SK-N-SH (cell line): ENCODE measurements around the gene FABP2. TPM values are rescaled to one million over a fixed set of nuclear protein-coding genes. Genes with fewer than 3 reads are reported as not detected.
A peak's percentile ranks its signal among the peaks of the same experiment; 100 is the strongest.

ENCODE experiments used
- CTCF ChIA-PET: fragments of 300-600, 350-600 bp; formaldehyde crosslinking; extraction: SDS; loops from one replicate; lab custom pipeline; 2021; lab: Yijun Ruan, JAX
- POLR2A ChIA-PET: fragments of 350-600 bp; sonication (Branson Sonifier 250); formaldehyde crosslinking; extraction: SDS; loops from one replicate; lab custom pipeline; 2020; ENCODE audit warnings: antibody characterized with exemption, inconsistent platforms; lab: Yijun Ruan, JAX
- DNase-seq: peaks from one replicate; pipeline ENCODE4 v3.0.0; 2012
- H2AFZ ChIP-seq: fragments of 200-600 bp; sonication (generic); 2 replicates; pipeline ENCODE4 v1.8.1; 2016; ENCODE audit warnings: antibody characterized with exemption, mild to moderate bottlenecking, low read depth
- H3F3A ChIP-seq: fragments of 200-600 bp; sonication (generic); replicated peaks from 2 replicates; pipeline ENCODE3; 2016; ENCODE audit warnings: antibody characterized with exemption, mild to moderate bottlenecking; ENCODE audit not compliant: insufficient read depth
- H3K27ac ChIP-seq, 2 experiments: fragments of 200-500 bp in 1 of 2; fragments of 200-600 bp in 1 of 2; sonication (Bioruptor generic) in 1 of 2; sonication (generic), shearing (Covaris generic) in 1 of 2; 2 replicates each; pipeline versions ENCODE4 v1.5.1 to v1.6.1; 2014 to 2016; ENCODE audit warnings: low read depth in 2 of 2, inconsistent platforms in 1 of 2, low read length in 1 of 2, mild to moderate bottlenecking in 1 of 2, mixed read lengths in 1 of 2
- H3K27me3 ChIP-seq: fragments of 200-600 bp; sonication (generic), shearing (Covaris generic); 2 replicates; pipeline ENCODE4 v1.6.1; 2016; ENCODE audit warnings: mixed run types; ENCODE audit not compliant: insufficient read depth
- H3K36me3 ChIP-seq, 2 experiments: fragments of 200-500 bp in 1 of 2; fragments of 200-600 bp in 1 of 2; sonication (Bioruptor generic) in 1 of 2; sonication (generic) in 1 of 2; replicated peaks in 1 of 2; 2 replicates each; pipeline versions ENCODE3 to v1.5.1; 2014 to 2016; ENCODE audit warnings: low read length in 1 of 2, mild to moderate bottlenecking in 1 of 2; ENCODE audit not compliant: insufficient read depth in 2 of 2, control insufficient read depth in 1 of 2
- H3K4me1 ChIP-seq, 2 experiments: fragments of 200-500 bp in 1 of 2; fragments of 200-600 bp in 1 of 2; sonication (Bioruptor generic) in 1 of 2; sonication (generic), shearing (Covaris generic) in 1 of 2; 2 replicates each; pipeline versions ENCODE4 v1.5.1 to v1.6.1; 2014 to 2016; ENCODE audit warnings: low read depth in 1 of 2, low read length in 1 of 2, mixed run types in 1 of 2; ENCODE audit not compliant: insufficient read depth in 2 of 2, control insufficient read depth in 1 of 2
- H3K4me2 ChIP-seq: fragments of 200-600 bp; sonication (generic), shearing (Covaris generic); 2 replicates; pipeline ENCODE4 v1.6.1; 2017; ENCODE audit warnings: mixed run types
- H3K4me3 ChIP-seq, 2 experiments: fragments of 200-500 bp in 1 of 2; fragments of 200-600 bp in 1 of 2; sonication (Bioruptor generic) in 1 of 2; sonication (generic), shearing (Covaris generic) in 1 of 2; 2 replicates each; pipeline versions ENCODE4 v1.5.1 to v1.8.1; 2014 to 2016; ENCODE audit warnings: low read depth in 2 of 2, inconsistent platforms in 1 of 2, low read length in 1 of 2, mild to moderate bottlenecking in 1 of 2, mixed read lengths in 1 of 2, moderate library complexity in 1 of 2
- H3K79me2 ChIP-seq: fragments of 200-600 bp; sonication (generic); 2 replicates; pipeline ENCODE4 v1.8.1; 2017; ENCODE audit warnings: mild to moderate bottlenecking; ENCODE audit not compliant: insufficient read depth
- H3K9ac ChIP-seq: fragments of 200-600 bp; sonication (generic); 2 replicates; pipeline ENCODE4 v1.6.1; 2017; ENCODE audit warnings: mixed run types
- H3K9me2 ChIP-seq: fragments of 200-600 bp; sonication (generic); 2 replicates; pipeline ENCODE4 v1.6.1; 2017; ENCODE audit warnings: mixed run types
- H3K9me3 ChIP-seq: fragments of 200-600 bp; sonication (generic); 2 replicates; pipeline ENCODE4 v1.6.1; 2017; ENCODE audit warnings: mixed run types, mild to moderate bottlenecking, moderate library complexity
- H4K20me1 ChIP-seq: fragments of 200-600 bp; sonication (generic); 2 replicates; pipeline ENCODE4 v1.6.1; 2017; ENCODE audit warnings: mild to moderate bottlenecking, mixed run types; ENCODE audit not compliant: insufficient read depth
- CHD2 ChIP-seq: fragments of 150-350 bp; IDR thresholded peaks from 2 replicates; pipeline ENCODE4 v1.6.1; 2018; ENCODE audit warnings: low read length; ENCODE audit not compliant: partially characterized antibody
- CTCF ChIP-seq: fragments of 200-600 bp; sonication (generic); IDR thresholded peaks from 2 replicates; pipeline ENCODE4 v1.6.1; 2017; ENCODE audit warnings: antibody characterized with exemption, mild to moderate bottlenecking, moderate library complexity
- ELF1 ChIP-seq: IDR thresholded peaks from 2 replicates; pipeline ENCODE4 v1.4.0; 2012
- EZH2phosphoT487 ChIP-seq: fragments of 200-600 bp; sonication (generic); IDR thresholded peaks from 2 replicates; pipeline ENCODE4 v1.6.1; 2017; ENCODE audit warnings: low read depth, mixed run types, mild to moderate bottlenecking, antibody characterized with exemption, moderate library complexity, borderline replicate concordance
- FOSL2 ChIP-seq: IDR thresholded peaks from 2 replicates; pipeline ENCODE4 v1.4.0; 2012; ENCODE audit warnings: low read depth, mild to moderate bottlenecking, moderate library complexity, borderline replicate concordance
- FOXM1 ChIP-seq: IDR thresholded peaks from 2 replicates; pipeline ENCODE4 v1.4.0; 2012; ENCODE audit warnings: low read depth, mild to moderate bottlenecking
- GATA2 ChIP-seq: sonication (generic); formaldehyde crosslinking; IDR thresholded peaks from 2 replicates; pipeline ENCODE4 v1.5.0; 2020; ENCODE audit warnings: mild to moderate bottlenecking, missing genetic modification reagents
- JUND ChIP-seq: IDR thresholded peaks from 2 replicates; pipeline ENCODE4 v1.4.0; 2012
- MAX ChIP-seq: IDR thresholded peaks from 2 replicates; pipeline ENCODE4 v1.4.0; 2012; ENCODE audit warnings: low read depth
- MEF2A ChIP-seq: IDR thresholded peaks from 2 replicates; pipeline ENCODE4 v1.4.0; 2012; ENCODE audit warnings: low read depth, borderline replicate concordance
- POLR2AphosphoS5 ChIP-seq: IDR thresholded peaks from 2 replicates; pipeline ENCODE4 v1.6.1; 2012; ENCODE audit warnings: low read depth, low read length
- RAD21 ChIP-seq: IDR thresholded peaks from 2 replicates; pipeline ENCODE4 v1.6.1; 2012; ENCODE audit warnings: mild to moderate bottlenecking, low read length
- RCOR1 ChIP-seq: fragments of 150-350 bp; IDR thresholded peaks from 2 replicates; pipeline ENCODE4 v1.6.1; 2017; ENCODE audit warnings: antibody characterized with exemption, low read length
- REST ChIP-seq: IDR thresholded peaks from 2 replicates; pipeline ENCODE4 v1.6.1; 2012; ENCODE audit warnings: mild to moderate bottlenecking, low read depth, low read length, moderate library complexity
- RFX5 ChIP-seq: IDR thresholded peaks from 2 replicates; pipeline ENCODE4 v1.6.1; 2012; ENCODE audit warnings: mild to moderate bottlenecking, improper control_type of control experiment, low read length
- RXRA ChIP-seq: IDR thresholded peaks from 2 replicates; pipeline ENCODE4 v1.4.0; 2012; ENCODE audit warnings: low read depth, mild to moderate bottlenecking, borderline replicate concordance
- SIN3A ChIP-seq: IDR thresholded peaks from 2 replicates; pipeline ENCODE4 v1.6.1; 2012; ENCODE audit warnings: low read depth, mild to moderate bottlenecking, low read length, moderate library complexity, borderline replicate concordance
- SMC3 ChIP-seq: IDR thresholded peaks from 2 replicates; pipeline ENCODE4 v1.6.1; 2012; ENCODE audit warnings: low read depth, low read length, improper control_type of control experiment
- TCF12 ChIP-seq: IDR thresholded peaks from 2 replicates; pipeline ENCODE4 v1.4.0; 2012
- TEAD4 ChIP-seq: IDR thresholded peaks from 2 replicates; pipeline ENCODE4 v1.4.0; 2012; ENCODE audit warnings: mild to moderate bottlenecking, borderline replicate concordance; ENCODE audit not compliant: insufficient read depth
- USF1 ChIP-seq: IDR thresholded peaks from 2 replicates; pipeline ENCODE4 v1.4.0; 2012; ENCODE audit warnings: low read depth, borderline replicate concordance
- USF2 ChIP-seq: fragments of 150-350 bp; IDR thresholded peaks from 2 replicates; pipeline ENCODE4 v1.6.1; 2017; ENCODE audit warnings: antibody characterized with exemption, low read length, low read depth, borderline replicate concordance
- ZBTB33 ChIP-seq: IDR thresholded peaks from 2 replicates; pipeline ENCODE4 v1.4.0; 2012; ENCODE audit warnings: low read depth, borderline replicate concordance
- WGBS: methylation state at CpG from one replicate; pipeline ENCODE4 v1.1.6; 2017; ENCODE audit warnings: low lambda C conversion rate; 5-methylcytosine and 5-hydroxymethylcytosine counted together
- polyA plus RNA-seq, 3 experiments: library from polyadenylated mRNA; depleted of rRNA; stranded (reverse); fragments of >200 nt; gene quantifications; 2 replicates each; pipeline ENCODE4 v1.2.3, GENCODE V29; 2012

FABP2 gene
- polyA plus RNA-seq, 1 of the 3 experiments (the other 2 are of a cell fraction) = not detected

- CTCF ChIA-PET = interaction anchor here (0.9 to 2.5 kb wide), 8 partner anchors 8 to 327 kb away, joined by 3 to 16 read pairs (median 4); no protein-coding TSS in a partner anchor
- 3% methylated on average over 21 of the region's 54 CpGs for WGBS
- TF ChIP-seq USF1 = no peak
- no peak for TF ChIP-seq JUND
- no peak for TF ChIP-seq USF2
- TF ChIP-seq SIN3A = 0 out of 2 replicates have a peak, but pooled peaks have one; percentile 8
- 0 out of 2 replicates have a peak, but pooled peaks have one; percentile 30 for TF ChIP-seq RFX5
- TF ChIP-seq POLR2AphosphoS5 = peak; percentile 93
- peak; percentile 17; the same call in 1 of the 2 replicates for TF ChIP-seq CTCF
- TF ChIP-seq ELF1 = peak; percentile 65
- no peak for TF ChIP-seq SMC3
- no peak for TF ChIP-seq GATA2
- TF ChIP-seq TCF12 = no peak
- no peak for TF ChIP-seq TEAD4
- no peak for TF ChIP-seq FOXM1
- no peak for TF ChIP-seq RXRA
- TF ChIP-seq FOSL2 = no peak
- TF ChIP-seq RCOR1 = no peak
- peak; percentile 90 for TF ChIP-seq MAX
- no peak for TF ChIP-seq REST
- no peak for TF ChIP-seq RAD21
- no peak for TF ChIP-seq MEF2A
- TF ChIP-seq CHD2 = peak; percentile 50
- TF ChIP-seq EZH2phosphoT487 = no peak
- no peak for TF ChIP-seq ZBTB33
These were observed 21.6 kb downstream of the FABP2 start for GRCh38 chr4:119300101-119300978.

More at GRCh38 chr4:119300101-119300978, 21.6 kb downstream of the FABP2 start:
- H4K20me1 ChIP-seq = no peaks in the 10 kb centered on the region
- peak overlapping the region; percentile 82 to 87 for H3K4me3 ChIP-seq
- H3K9ac ChIP-seq = peak overlapping the region; percentile 83
- H3K4me2 ChIP-seq = peak overlapping the region; percentile 75
- H2AFZ ChIP-seq = peak overlapping the region; percentile 98
- POLR2A ChIA-PET = interaction anchor here (0.6 to 1.2 kb wide), 3 partner anchors 10 to 54 kb away, joined by 3 to 4 read pairs (median 3); no protein-coding TSS in a partner anchor
- no peaks in the 10 kb centered on the region for H3K9me3 ChIP-seq
- H3K79me2 ChIP-seq = peaks cover 38% of the 10 kb centered on the region
- peaks cover 8% of the 10 kb centered on the region for H3F3A ChIP-seq
- no peaks in the 10 kb centered on the region for H3K27me3 ChIP-seq
- H3K36me3 ChIP-seq = peaks cover 29 to 31% of the 10 kb centered on the region in 2 experiments
- H3K4me1 ChIP-seq = peaks cover 0 to 7% of the 10 kb centered on the region in 2 experiments; a peak in 2 of 4 replicates
- no peaks in the 10 kb centered on the region for H3K9me2 ChIP-seq
- peak overlapping the region; percentile 91 to 95 for H3K27ac ChIP-seq
- DNase-seq = peak; percentile 87
